HG03520 (cell line): ENCODE data around the gene RPS6KA2.

Source experiments
- ATAC-seq: cut with Tn5 transposase; IDR thresholded peaks from one replicate; pipeline ENCODE4 v1.9.1; 2021; ENCODE audit warnings: mild to moderate bottlenecking, moderate library complexity; ENCODE audit not compliant: unreplicated experiment

The RPS6KA2 gene

GRCh38 chr6:166459272-166459671, 167.8 kb downstream of the RPS6KA2 start:
- ATAC-seq = no peak

GRCh38 chr6:166456395-166457156, 170.5 kb downstream of the RPS6KA2 start:
- no peak for ATAC-seq

- no peak for ATAC-seq
Measured at GRCh38 chr6:166454692-166455515, 172.1 kb downstream of the RPS6KA2 start.

GRCh38 chr6:166453651-166454050, 173.4 kb downstream of the RPS6KA2 start:
- no peak for ATAC-seq

GRCh38 chr6:166450167-166450873, 176.7 kb downstream of the RPS6KA2 start:
- ATAC-seq = no peak

- ATAC-seq = no peak
Measured at GRCh38 chr6:166449641-166450040, 177.4 kb downstream of the RPS6KA2 start.

GRCh38 chr6:166449036-166449435, 178.0 kb downstream of the RPS6KA2 start:
- ATAC-seq = no peak

GRCh38 chr6:166448432-166448831, 178.6 kb downstream of the RPS6KA2 start:
- no peak for ATAC-seq

GRCh38 chr6:166446567-166447065, 180.4 kb downstream of the RPS6KA2 start:
- ATAC-seq = no peak

- no peak for ATAC-seq
Measured at GRCh38 chr6:166446146-166446545, 180.9 kb downstream of the RPS6KA2 start.

GRCh38 chr6:166444446-166444845, 182.6 kb downstream of the RPS6KA2 start:
- no peak for ATAC-seq

GRCh38 chr6:166443166-166443565, 183.9 kb downstream of the RPS6KA2 start:
- ATAC-seq = no peak

GRCh38 chr6:166442131-166442685, 184.8 kb downstream of the RPS6KA2 start:
- ATAC-seq = no peak

GRCh38 chr6:166441325-166442078, 185.5 kb downstream of the RPS6KA2 start:
- no peak for ATAC-seq

GRCh38 chr6:166440729-166441128, 186.3 kb downstream of the RPS6KA2 start:
- no peak for ATAC-seq

GRCh38 chr6:166440106-166440505, 186.9 kb downstream of the RPS6KA2 start:
- ATAC-seq = no peak

- no peak for ATAC-seq
Measured at GRCh38 chr6:166439366-166440091, 187.5 kb downstream of the RPS6KA2 start.

- no peak for ATAC-seq
Measured at GRCh38 chr6:166438211-166438861, 188.7 kb downstream of the RPS6KA2 start.

- ATAC-seq = no peak
Measured at GRCh38 chr6:166437661-166438060, 189.4 kb downstream of the RPS6KA2 start.
